Cardiac muscle cell (in vitro differentiated cells and primary cell): ENCODE results near the gene ITGB7. TPM values are rescaled to one million over a fixed set of nuclear protein-coding genes. Genes with fewer than 3 reads are reported as not detected.

Experiments used
- DNase-seq, 2 donors: peaks; one replicate each; pipeline versions ENCODE4 v3.0.0 to v3.0.0-alpha.2; 2010 to 2017; ENCODE audit warnings: low read depth in 1 of 2, low spot score in 1 of 2
- H3K27ac ChIP-seq: fragments of 200-600 bp; sonication (generic); 2 replicates; pipeline ENCODE4 v1.5.1; 2016
- H3K27me3 ChIP-seq: fragments of 200-600 bp; sonication (generic); 2 replicates; pipeline ENCODE4 v1.6.0; 2016; ENCODE audit warnings: control low read depth
- H3K36me3 ChIP-seq: fragments of 200-600 bp; sonication (generic); 2 replicates; pipeline ENCODE4 v1.5.1; 2016; ENCODE audit warnings: control low read depth
- H3K4me1 ChIP-seq: fragments of 200-600 bp; sonication (generic); 2 replicates; pipeline ENCODE4 v1.8.1; 2017; ENCODE audit warnings: low read depth, mild to moderate bottlenecking, mixed run types
- H3K4me3 ChIP-seq: fragments of 200-600 bp; sonication (generic); 2 replicates; pipeline ENCODE4 v1.5.1; 2016; ENCODE audit warnings: mild to moderate bottlenecking
- H3K9me3 ChIP-seq: fragments of 200-600 bp; sonication (generic); 2 replicates; pipeline ENCODE4 v1.5.1; 2017; ENCODE audit warnings: low read depth, mild to moderate bottlenecking, control low read depth
- polyA plus RNA-seq: library from polyadenylated mRNA; unstranded; fragments of >200 nt; fragmentation: Nextera tagmentation; extraction: Ambion mirVana; gene quantifications from 2 replicates; pipeline ENCODE4 v1.2.1, GENCODE V29; 2016
- total RNA-seq: library from RNA; depleted of rRNA; stranded (reverse); fragments of >200 nt; gene quantifications from 2 replicates; pipeline ENCODE4 v1.2.3, GENCODE V29; 2016
- TF ChIP-seq, protein P1 (sequence below): IDR thresholded peaks from 2 replicates; pipeline ENCODE4 v1.5.1; 2012; ENCODE audit warnings: low read depth, mild to moderate bottlenecking, low read length

ITGB7 gene, protein sequence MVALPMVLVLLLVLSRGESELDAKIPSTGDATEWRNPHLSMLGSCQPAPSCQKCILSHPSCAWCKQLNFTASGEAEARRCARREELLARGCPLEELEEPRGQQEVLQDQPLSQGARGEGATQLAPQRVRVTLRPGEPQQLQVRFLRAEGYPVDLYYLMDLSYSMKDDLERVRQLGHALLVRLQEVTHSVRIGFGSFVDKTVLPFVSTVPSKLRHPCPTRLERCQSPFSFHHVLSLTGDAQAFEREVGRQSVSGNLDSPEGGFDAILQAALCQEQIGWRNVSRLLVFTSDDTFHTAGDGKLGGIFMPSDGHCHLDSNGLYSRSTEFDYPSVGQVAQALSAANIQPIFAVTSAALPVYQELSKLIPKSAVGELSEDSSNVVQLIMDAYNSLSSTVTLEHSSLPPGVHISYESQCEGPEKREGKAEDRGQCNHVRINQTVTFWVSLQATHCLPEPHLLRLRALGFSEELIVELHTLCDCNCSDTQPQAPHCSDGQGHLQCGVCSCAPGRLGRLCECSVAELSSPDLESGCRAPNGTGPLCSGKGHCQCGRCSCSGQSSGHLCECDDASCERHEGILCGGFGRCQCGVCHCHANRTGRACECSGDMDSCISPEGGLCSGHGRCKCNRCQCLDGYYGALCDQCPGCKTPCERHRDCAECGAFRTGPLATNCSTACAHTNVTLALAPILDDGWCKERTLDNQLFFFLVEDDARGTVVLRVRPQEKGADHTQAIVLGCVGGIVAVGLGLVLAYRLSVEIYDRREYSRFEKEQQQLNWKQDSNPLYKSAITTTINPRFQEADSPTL
- total RNA-seq = 0.25 and 1.1 TPM in 2 replicates
- polyA plus RNA-seq = 0.55 and 0.86 TPM in 2 replicates

DNA sequence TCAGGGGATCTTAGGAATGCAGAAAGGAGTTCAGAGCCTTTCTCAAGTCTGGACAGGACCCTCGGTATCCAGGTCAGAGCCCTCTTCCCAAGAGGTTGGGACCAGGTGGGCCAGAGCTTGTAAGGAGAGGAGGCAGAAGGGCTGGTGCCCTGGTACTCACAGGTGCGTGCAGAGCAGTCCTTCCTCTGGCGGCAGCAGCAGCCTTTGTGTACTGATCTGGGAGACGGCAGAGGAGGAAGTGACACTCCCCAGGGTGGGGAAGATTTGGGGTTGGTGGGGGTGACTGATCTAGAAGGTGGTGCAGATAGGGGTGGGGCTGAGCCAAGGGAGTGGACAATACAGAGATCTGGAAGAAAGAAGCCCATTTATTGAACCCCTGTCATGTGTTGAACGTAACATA is at the start of gene ITGB7:
Gene ITGB7, minus strand, starts transcription at position 210 of the 400 bp plus-strand sequence. CDS start 6,808 bp downstream, outside the sequence.
- Histone ChIP-seq H3K27me3 (no peaks in the 10 kb centered on the region), H3K9me3 (no peaks in the 10 kb centered on the region), H3K27ac (no peak within 1 kb of the TSS), H3K4me3 (no peak within 1 kb of the TSS), H3K36me3 (no peaks in the 10 kb centered on the region), H3K4me1 (no peaks in the 10 kb centered on the region)
- no peak for DNase-seq
- TF ChIP-seq, protein P1, sequence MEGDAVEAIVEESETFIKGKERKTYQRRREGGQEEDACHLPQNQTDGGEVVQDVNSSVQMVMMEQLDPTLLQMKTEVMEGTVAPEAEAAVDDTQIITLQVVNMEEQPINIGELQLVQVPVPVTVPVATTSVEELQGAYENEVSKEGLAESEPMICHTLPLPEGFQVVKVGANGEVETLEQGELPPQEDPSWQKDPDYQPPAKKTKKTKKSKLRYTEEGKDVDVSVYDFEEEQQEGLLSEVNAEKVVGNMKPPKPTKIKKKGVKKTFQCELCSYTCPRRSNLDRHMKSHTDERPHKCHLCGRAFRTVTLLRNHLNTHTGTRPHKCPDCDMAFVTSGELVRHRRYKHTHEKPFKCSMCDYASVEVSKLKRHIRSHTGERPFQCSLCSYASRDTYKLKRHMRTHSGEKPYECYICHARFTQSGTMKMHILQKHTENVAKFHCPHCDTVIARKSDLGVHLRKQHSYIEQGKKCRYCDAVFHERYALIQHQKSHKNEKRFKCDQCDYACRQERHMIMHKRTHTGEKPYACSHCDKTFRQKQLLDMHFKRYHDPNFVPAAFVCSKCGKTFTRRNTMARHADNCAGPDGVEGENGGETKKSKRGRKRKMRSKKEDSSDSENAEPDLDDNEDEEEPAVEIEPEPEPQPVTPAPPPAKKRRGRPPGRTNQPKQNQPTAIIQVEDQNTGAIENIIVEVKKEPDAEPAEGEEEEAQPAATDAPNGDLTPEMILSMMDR = no peak

DNA sequence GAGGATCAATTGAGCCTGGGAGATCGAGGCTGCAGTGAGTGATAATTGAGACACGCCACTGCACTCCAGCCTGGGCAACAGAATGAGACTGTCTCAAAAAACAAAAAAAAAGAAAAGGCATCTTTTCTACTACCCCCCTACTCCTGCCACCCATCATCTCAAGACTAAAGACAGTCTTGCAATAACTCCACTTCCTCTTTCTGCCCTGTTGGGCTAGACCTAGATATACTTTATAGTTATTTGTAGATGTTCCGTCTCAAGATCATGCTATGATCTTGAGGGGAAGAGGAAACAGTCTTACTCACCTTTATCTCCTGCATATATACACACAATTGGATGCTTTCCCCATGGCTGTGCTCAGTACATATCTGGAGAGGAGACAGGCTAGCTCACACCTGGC is 48.9 kb upstream of the ITGB7 start:
- no peak for DNase-seq
- Histone ChIP-seq H3K4me3 (no peak overlapping the region), H3K9me3 (no peaks in the 10 kb centered on the region), H3K36me3 (no peaks in the 10 kb centered on the region), H3K4me1 (peaks cover 13% of the 10 kb centered on the region), H3K27ac (no peak overlapping the region), H3K27me3 (no peaks in the 10 kb centered on the region)
- TF ChIP-seq, protein P1 = no peak

DNA sequence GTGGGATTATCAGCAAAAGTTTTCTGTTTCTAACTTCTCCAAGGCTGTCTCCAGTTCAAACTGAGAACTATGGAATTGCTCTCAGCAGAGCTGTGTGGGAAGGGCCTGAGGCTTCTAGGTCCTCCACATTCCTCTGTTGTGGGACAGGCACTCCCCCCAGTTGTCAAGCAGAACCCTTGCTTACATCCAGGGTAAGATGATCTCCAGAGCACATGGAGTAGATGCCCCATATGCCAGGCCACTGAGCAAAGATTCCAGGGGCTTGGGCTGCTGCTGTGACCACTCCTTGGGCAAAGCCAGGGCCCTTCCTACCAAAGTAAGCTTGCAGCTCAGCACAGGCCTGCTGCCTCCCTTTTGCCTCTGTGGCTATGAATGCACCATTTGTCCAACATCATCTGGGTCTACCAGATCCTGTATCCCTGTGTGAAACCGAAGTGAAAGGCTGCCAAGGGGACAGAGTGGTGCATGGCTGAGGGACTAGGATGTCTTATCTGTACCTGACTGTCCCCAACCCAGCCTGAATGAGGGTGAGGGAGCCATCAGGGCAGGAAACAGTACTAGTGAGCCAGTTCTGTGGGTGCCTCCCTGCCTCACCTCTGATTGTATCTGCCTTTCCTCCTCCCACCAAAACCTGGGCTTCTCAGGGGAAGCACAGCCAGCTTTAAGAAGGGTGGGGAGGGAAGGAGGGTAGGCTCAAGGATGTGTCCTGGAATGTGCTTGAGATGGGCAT is 47.9 kb upstream of the ITGB7 start:
- no peaks in the 10 kb centered on the region for H3K36me3 ChIP-seq
- no peaks in the 10 kb centered on the region for H3K9me3 ChIP-seq
- TF ChIP-seq, protein P1 = no peak
- H3K27ac ChIP-seq = no peak overlapping the region
- DNase-seq = no peak
- no peaks in the 10 kb centered on the region for H3K27me3 ChIP-seq
- no peak overlapping the region for H3K4me3 ChIP-seq
- peaks cover 15% of the 10 kb centered on the region for H3K4me1 ChIP-seq

DNA sequence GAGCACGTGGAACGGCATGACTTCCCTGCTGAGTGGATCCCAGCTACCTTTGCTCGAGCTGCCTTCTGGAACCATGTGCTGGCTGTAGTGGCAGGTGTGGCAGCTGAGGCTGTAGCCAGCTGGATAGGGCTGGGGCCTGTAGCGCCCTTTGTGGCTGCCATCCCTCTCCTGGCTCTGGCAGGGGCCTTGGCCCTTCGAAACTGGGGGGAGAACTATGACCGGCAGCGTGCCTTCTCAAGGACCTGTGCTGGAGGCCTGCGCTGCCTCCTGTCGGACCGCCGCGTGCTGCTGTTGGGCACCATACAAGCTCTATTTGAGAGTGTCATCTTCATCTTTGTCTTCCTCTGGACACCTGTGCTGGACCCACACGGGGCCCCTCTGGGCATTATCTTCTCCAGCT is 46.2 kb upstream of the ITGB7 start:
- H3K9me3 ChIP-seq = no peaks in the 10 kb centered on the region
- H3K27me3 ChIP-seq = no peaks in the 10 kb centered on the region
- H3K4me3 ChIP-seq = no peak overlapping the region
- peaks cover 15% of the 10 kb centered on the region for H3K4me1 ChIP-seq
- no peaks in the 10 kb centered on the region for H3K36me3 ChIP-seq
- TF ChIP-seq, protein P1 = no peak
- no peak for DNase-seq
- H3K27ac ChIP-seq = no peak overlapping the region

DNA sequence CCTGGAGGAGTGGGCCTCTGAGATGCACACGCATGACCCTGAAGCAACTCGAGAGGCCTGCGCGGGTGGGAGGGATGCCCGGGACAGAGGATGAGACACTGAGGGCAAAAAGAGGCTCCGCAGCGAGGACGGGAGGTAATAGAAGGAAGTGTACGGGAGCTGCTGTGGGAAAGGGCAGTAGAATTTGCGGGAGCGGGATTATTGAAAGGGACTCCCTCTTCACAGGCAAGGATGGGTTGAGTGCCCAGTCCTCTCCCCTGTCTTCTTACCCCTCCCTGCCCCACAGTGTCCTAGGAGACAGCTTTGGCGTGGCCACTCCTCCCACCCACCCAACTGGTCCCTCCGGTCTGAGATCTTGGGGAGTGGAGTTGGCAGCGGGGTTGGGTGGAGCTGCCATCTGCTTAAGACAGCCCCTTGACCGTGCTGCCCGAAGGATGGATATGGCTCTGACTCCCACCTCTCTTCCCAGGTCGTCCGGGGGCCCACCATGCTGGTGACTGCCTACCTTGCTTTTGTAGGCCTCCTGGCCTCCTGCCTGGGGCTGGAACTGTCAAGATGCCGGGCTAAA is 45.4 kb upstream of the ITGB7 start:
- TF ChIP-seq, protein P1 = no peak
- Histone ChIP-seq H3K27me3 (no peaks in the 10 kb centered on the region), H3K4me3 (peak overlapping the region; percentile 59), H3K4me1 (peaks cover 15% of the 10 kb centered on the region), H3K9me3 (no peaks in the 10 kb centered on the region), H3K36me3 (no peaks in the 10 kb centered on the region), H3K27ac (peak overlapping the region; percentile 86)
- peak in 1 of 2 donors; percentile 15 for DNase-seq
